Right hindlimb (tissue), 1 donor: ENCODE data around the gene NEAT1.

Experiments used
- DNase-seq: peaks from one replicate; pipeline ENCODE4 v3.0.0-alpha.2; 2018

NEAT1 gene

DNA sequence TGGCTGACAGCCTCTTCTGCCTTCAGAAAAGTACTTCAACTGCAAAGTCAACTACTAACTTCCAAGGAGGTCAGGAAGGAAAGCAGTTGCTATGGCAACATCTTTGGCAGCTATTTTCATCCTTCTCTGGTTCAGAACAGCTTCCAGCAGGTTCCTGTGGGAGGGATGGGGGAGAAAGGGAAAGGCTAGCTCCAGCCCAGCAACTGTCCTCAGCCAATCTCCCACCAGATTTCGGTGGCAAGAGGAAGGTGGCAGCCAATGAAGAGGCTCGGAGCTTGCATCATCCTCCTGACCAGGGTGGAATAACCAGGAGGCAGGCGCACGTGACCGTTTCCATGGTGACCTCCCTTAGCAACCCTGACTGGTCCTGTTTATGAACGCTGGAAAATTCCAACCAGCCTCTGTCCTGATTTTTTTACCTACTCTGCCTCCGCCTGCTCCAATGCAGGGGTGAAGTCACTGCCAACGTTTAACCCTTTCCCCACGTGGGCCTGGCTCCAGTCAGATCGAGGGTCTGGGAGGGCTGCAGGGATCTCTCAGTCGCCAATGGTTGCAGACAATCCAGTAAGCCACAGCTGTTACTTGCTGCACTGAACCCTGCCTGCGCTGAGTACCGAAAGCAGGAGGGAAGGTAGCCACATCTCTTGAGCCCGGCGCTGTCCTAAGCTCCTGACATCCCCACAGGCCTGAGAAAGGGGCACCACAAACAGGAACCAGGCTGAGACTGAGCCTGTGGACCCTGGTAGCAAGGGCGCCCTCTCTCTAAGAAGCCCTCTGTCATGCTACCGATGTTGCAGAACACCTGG lies 65.1 kb downstream of the NEAT1 start:
- peak; percentile 99 for DNase-seq

DNA sequence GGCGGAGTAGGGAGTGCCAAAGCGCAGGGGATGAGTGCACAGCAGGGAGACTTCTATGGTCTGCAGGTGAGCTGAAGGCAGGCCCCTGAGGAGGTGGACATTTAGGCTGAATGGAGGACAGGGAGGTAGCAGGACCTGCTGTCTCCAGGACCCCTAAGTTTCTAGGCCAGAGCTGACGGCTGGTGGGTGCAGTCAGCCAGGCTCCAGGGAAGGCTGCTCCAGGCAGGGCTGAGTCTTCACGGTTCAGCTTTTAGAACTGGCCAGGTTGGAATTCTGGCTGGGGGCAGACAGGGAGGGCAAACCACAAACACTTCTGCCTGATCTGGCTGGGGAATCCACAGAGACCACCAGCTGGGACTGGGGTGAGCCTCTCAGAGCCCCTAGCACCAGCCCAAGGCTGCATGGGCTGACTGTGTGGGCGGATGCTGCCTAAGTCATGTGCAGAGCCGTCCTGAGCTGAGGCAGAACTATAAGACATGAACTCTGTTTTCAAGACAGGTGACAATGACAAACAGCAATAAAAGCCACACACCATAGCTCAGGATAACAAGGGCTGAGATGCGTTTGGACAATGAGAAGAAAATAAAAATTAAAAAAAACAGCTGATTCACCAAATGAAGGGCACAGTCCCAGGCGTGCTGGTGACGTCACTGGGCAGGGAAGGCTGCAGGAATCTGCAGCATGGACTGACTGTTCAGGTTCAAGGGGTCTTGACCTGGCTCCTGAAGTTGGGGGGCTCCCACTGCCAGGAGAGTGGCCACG lies 65.9 kb downstream of the NEAT1 start:
- peak; percentile 53 for DNase-seq

DNA sequence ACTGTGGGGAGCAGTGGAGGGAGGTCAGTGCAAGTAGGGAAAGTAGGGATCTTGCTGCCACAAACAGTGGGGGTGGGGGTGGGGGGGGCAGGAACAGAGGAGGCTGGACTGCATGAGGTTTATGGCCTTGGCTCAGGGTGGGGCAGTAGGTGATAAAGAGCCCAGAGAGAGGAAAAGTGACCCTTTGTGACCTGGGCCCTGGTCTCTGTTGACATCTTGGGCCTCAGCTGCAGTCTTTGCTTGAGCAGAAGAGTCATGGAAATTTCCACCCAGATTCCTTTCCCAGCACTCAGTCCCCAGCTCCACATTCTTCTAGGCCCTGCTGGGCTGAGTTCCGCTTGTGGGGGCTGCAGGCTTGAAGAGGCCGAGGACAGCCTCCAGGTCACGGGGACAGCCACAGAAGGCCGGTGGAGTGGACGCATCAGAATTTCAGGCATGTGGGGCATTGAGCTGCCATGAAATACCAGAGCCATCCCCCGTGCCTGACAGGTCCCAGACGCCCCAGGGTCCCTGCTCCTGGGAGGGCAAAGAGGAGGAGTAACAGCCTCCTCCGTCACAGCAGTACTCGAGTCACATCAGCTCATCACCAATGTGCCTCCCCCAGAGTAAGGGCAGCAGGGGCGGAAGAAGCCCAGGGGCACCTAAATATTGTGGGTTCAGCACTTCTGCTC lies 66.6 kb downstream of the NEAT1 start:
- DNase-seq = peak; percentile 85

DNA sequence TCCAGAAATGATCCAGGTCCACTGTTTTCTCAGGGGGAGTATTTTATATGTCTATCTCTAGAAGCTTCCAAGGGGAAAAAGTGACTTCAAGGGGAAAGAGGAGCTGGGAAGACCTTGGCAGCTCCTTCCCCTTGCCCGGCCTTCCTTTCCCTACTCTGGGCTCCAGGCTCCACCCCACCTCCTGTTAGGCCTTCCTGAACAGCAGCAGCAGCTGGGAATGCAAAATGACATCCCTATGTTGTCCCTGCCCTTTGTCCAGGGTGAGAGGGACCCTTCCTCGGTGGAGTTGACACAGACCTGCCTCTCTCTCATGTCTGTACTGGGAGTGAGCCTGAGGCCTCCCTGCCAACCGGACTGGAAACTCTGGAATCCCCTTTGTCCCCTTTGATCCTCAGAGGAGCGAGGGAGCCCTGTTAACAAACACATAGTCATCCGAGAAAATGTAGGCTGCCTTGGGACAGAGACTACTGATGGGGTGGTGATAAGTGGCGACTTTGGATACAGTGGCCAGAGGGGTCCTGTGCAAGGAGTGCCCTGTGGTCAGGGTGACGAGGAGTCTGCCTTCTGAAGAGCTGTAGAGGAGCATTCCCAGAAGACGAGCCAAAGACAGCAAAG lies 67.2 kb downstream of the NEAT1 start:
- peak; percentile 81 for DNase-seq

DNA sequence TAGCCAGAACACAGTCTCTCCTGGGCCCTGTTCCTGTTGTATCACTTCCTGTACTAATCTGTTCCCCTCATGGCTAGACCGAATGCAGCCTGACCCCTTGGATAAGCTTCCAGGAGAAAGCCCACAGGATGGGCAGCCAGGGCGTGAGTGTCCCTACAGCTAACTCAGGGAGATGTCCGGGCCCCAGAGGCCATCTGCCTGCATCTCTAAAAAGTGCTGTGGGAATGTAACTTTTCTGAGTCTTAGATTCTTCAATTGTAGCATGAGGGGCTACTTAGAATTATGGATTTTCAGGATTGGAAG lies 68.5 kb downstream of the NEAT1 start:
- DNase-seq = peak; percentile 34

DNA sequence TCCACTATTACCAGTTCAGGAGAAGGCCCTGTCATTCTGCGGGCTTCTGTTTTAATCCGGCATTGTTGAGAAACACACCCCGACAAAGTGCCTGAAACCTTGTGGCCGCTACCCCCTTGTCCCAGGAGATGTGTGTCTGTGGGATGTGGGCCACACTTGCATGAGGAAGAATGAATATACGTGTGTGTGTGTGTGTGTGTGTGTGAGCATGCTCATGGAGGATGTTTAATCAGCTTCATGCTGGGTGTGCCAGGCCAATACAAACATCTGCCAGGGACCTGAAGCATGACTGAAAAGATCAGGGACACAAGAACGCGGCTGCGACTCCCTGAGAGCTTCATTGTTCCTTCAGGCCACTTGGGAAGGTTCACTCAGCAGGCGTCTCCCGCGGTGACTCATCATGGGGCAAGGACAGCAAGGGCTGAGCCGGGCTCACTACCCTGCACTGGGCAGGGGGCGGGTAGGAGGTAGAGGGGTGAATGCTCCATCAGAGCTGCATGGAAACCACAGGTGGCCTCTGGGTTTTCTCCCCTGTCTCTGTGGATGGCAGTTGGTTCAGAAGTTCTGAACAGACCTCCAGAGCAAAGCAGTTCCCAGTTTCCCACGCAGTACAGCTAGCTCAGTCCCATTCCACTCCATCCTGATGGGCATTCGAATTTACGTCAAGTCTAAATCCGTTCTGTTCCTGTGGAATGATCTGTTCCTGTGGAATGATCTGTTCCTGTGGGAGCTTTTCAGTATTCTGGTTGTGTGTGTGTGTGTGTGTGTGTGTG lies 69.2 kb downstream of the NEAT1 start:
- DNase-seq = peak; percentile 65

DNA sequence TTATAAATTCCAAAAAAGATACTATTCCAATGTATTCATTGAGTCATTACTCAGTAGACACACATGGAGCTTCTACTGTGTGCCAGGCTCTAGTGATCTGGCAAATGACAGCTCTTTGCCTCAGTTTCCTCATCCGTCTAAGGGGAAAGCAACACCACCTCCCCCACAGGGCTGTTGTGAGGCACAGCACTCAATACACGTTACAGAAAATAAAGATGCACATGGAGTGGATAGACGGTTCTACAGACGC lies 69.7 kb downstream of the NEAT1 start:
- DNase-seq = no peak

DNA sequence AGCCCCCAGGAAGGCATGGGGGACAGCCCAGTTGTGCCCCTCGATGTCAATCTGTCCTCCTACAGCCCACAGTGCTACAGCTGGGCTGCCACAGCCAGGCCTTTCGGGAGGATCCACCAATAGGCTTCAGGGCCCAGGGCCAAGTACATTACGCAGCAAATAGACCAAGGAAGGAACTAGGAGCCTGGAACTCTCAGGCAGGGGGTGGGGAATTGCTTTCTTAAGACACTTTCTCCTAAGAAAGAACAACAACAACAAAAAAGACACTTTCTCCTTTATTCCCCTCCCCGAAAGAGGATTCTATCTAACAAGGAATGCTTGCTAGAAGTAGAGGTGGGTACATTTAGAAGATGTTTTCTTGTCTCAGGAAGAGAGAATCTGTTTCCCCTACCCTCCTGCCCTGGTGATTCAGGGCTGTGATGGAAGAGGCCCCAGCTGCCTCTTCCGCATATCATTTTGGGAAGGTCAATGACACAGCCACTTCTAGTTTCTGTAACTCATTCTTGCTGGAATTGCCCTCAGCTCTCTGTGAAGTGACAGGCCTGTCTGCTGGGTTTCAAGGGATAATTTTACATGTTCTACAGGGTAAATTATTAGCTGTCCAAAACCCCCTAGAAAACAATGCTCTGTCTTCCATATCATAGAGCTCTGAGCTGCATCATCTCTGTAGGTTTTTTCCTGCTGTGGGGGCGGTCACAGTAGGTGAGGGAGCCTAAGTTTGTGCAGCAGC lies 70.2 kb downstream of the NEAT1 start:
- peak; percentile 88 for DNase-seq

DNA sequence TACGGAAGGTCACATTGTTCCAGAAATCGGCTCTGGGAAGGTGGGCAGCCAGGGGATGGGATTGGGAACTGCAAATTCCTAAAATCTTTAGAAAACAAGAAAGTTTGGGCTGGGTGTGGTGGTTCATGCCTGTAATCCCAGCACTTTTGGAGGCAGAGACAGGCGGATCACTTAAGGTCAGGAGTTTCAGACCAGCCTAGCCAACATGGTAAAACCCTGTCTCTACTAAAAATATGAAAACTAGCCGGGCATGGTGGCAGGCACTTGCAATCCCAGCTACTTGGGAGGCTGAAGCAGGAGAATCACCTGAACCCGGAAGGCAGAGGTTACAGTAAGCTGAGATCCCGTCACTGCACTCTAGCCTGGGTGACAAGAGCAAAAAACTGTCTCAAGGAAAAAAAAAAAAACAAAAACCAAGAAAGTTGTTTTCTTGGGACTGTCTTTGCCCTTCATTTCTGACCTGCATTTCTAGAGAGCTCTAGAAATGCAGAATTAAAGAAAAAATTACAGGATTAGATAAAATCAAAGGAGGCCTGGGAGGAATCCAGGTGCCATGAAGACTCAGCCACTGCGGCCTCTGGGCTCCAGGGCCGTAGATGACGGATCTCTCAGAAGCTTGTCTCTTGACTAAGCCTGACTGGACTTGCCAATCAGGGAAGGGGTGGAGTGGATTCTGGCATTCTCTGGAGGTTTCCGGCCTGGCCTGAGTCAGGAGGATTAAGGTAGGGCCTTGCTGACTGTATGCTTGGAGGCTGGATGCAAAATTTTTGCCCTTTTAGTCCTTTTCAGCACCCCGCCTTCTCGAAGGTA lies 71.0 kb downstream of the NEAT1 start:
- DNase-seq = peak; percentile 73
